Measurements from ENCODE around the gene EXOSC6.
"Not testable (repeated sequence)": the region's sequence is repeated elsewhere in the genome, so short reads cannot be mapped to it uniquely, and the experiment has no call there.

- TF ChIP-seq, protein P1, sequence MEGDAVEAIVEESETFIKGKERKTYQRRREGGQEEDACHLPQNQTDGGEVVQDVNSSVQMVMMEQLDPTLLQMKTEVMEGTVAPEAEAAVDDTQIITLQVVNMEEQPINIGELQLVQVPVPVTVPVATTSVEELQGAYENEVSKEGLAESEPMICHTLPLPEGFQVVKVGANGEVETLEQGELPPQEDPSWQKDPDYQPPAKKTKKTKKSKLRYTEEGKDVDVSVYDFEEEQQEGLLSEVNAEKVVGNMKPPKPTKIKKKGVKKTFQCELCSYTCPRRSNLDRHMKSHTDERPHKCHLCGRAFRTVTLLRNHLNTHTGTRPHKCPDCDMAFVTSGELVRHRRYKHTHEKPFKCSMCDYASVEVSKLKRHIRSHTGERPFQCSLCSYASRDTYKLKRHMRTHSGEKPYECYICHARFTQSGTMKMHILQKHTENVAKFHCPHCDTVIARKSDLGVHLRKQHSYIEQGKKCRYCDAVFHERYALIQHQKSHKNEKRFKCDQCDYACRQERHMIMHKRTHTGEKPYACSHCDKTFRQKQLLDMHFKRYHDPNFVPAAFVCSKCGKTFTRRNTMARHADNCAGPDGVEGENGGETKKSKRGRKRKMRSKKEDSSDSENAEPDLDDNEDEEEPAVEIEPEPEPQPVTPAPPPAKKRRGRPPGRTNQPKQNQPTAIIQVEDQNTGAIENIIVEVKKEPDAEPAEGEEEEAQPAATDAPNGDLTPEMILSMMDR (IDR thresholded peaks at IDR 0.05; ENCODE audit: borderline replicate concordance, extremely low read depth, low read length, poor library complexity, severe bottlenecking), result not testable (repeated sequence)
- TF ChIP-seq EZH2 (IDR thresholded peaks at IDR 0.05; ENCODE audit: borderline replicate concordance, low read depth, low read length, severe bottlenecking), result not testable (repeated sequence)
Observed at GRCh38 chr16:70204668-70205405, 46.9 kb downstream of the EXOSC6 start.

Data from DND-41 (cell line).